GM12874 (cell line): Measurements from ENCODE around the gene SSU72.

Experiments used
- CTCF ChIP-seq: IDR thresholded peaks from 2 replicates; pipeline ENCODE4 v1.5.1; 2011; ENCODE audit warnings: low read depth, mild to moderate bottlenecking, control low read depth, low read length, moderate library complexity; ENCODE audit not compliant: insufficient read depth

The SSU72 gene

DNA sequence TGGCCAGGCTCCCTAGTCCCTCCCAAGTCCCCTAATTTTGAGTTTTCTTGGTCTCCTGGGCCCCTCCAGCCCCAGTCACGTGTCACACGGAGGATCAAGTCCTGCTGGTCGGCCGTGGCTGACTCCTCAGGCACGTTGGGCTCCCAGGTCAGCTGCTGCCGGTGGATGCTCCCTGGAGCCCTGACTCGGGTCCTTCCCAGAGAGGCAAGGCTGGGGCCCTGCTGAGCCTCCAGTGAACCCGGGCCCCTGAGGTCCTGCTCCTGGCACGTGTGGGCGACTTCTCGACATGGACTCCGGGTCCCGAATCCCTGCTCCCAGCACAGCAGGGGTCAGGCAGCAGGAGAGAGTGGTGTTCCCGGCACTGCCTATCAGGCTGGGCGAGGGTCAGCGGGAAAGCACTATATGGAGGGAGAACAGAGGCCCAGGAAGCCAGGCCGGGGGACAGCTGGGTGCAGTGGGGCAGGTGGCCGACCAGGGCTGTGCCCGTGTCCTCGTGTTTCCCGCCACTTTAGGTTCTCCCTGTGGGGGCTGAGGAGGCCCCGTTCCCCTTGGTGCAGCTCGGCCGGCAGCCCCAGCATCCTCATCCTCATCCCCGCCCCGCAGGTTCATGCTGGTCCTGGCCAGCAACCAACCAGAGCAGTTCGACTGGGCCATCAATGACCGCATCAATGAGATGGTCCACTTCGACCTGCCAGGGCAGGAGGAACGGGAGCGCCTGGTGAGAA is 47.4 kb downstream of the SSU72 start:
- no peak for TF ChIP-seq CTCF

GRCh38 chr1:1521331-1521730 is 53.3 kb downstream of the SSU72 start:
- TF ChIP-seq CTCF: no peak

DNA sequence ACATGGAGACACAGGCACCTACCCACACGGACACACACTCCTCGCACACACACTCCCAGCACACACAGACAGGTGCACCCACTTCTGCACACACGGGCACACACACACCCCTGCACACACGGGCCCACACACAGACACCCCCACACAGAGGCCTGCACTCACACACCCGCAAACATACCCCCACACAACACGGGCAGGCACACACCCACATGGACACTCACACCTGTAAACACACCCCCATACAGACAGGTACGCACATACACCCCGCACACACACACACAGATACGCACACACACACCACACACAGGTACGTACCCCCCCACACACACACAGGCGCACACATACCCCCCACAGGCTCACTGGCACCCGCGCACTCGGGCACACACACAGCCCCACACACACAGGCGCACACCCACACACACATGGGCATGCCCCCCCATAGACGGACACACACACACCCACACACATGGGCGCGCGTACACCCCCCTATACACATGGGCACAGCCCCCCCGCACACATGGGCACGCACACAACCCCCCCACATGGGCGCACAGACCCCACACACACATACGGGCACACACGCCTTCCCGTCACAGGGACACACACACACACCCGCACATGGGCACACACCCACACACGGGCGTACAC is 56.6 kb downstream of the SSU72 start:
- no peak for TF ChIP-seq CTCF

DNA sequence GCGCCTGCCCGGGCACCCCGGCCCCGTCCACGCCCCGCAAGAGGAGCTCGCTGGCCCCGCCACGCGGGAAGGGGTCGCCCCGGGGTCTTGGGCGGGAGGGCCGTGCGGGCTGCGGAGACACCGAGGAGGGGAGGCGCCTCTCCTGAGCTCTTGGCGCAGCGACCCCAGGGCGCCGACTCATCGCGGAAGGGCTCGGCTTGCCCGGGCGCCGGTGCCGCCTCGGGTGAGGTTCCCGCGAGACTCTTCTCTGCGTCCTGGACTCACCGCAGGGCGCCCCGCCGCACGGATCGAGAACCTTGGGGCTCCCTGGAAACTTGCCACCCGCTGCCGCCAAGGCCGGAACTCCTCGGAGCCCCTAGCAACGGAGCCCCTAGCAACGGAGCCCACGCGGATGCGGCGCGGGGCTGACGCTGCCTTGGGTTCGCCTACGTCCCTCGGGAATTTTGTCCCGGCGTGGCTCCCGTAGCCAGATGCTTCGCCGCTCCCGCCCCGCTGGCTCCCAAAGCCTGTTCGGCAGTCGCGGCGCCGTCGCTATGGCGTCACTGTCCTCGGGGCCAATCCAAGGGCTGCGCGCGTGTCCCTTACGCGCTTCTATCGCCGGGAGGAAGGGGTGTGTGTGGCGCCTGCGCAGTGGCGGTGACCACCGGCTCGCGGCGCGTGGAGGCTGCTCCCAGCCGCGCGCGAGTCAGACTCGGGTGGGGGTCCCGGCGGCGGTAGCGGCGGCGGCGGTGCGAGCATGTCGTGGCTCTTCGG is 63.0 kb downstream of the SSU72 start, which contains the start of gene ATAD3A:
TSS of gene ATAD3A (plus strand) at position 630 of the 753 bp plus-strand sequence. CDS start at position 737, 107 bp downstream.
- no peak for TF ChIP-seq CTCF

DNA sequence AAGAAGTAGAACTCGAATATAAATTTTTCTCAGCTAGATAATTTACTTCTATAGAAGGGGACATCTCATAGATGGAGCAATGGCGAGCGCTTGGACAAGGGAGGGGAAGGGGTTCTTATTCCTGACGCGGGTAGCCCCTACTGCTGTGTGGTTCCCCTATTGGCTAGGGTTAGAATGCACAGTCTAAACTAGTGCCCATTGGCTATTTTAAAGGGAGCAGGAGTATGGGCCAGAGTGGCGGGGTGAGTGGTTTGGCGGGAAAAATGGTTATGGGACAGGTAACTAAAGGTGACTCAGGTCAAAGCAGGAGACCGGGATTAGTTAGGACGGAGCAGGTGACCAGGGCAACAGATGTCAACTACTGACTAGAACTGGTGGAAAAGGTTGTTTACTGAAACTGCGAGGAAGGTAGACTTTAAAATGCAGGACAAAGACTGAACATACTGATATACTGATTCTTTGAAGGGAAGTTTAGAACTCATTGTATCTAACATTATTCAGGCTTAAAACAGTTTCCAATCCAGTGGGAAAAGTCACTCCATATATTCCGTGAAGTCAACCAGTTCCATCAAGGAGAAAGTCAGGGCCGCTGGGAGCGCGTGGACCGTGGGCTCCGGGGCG is 63.6 kb downstream of the SSU72 start:
- no peak for TF ChIP-seq CTCF

DNA sequence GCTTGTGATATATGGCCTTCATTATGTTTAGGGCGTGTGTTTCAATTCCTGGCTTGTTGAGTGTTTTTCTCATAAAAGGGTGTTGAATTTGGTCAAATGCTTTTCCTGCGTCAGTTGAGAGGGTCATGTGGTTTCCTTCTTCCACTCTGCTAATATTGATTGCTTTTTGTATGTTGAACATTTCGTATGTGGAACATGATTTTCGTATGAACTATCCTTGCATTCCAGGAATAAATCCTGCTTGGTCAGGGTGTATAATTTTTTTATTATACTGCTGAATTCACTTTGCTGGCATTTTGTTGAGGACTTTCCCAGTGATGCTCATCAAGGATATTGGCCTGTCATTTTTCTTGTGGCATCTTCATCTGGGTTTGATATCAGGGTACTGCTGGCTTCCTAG is 67.4 kb downstream of the SSU72 start:
- no peak for TF ChIP-seq CTCF
